ENCODE results near the gene LRP4.

LRP4 gene

GRCh38 chr11:46894506-46894905 is 23.8 kb downstream of the LRP4 start:
- Histone ChIP-seq H3K4me1 (ENCODE audit: control insufficient read depth, insufficient read depth, low read length) (peaks cover 13% of the 10 kb centered on the region), H3K36me3 (ENCODE audit: control insufficient read depth in 2 of 2, insufficient read depth in 2 of 2, low read length in 2 of 2) (peaks cover 7 to 17% of the 10 kb centered on the region in 2 donors)

GRCh38 chr11:46892838-46893237 is 25.5 kb downstream of the LRP4 start:
- Histone ChIP-seq H3K4me3 (ENCODE audit: low read length in 2 of 2) (no peak overlapping the region), H3K4me1 (ENCODE audit: control insufficient read depth, insufficient read depth, low read length) (peaks cover 13% of the 10 kb centered on the region), H3K9ac (ENCODE audit: low read length in 2 of 2) (no peak overlapping the region), H3K9me3 (ENCODE audit: control insufficient read depth in 2 of 2, low read length in 2 of 2) (no peaks in the 10 kb centered on the region), H3K27me3 (ENCODE audit: control insufficient read depth in 1 of 2, insufficient read depth in 2 of 2, low read length in 2 of 2) (no peaks in the 10 kb centered on the region), H3K36me3 (ENCODE audit: control insufficient read depth in 2 of 2, insufficient read depth in 2 of 2, low read length in 2 of 2) (peaks cover 10 to 19% of the 10 kb centered on the region in 2 donors), H3K27ac (ENCODE audit: low read length) (no peak overlapping the region)

More at GRCh38 chr11:46894506-46894905, 23.8 kb downstream of the LRP4 start:
- Histone ChIP-seq H3K4me3 (ENCODE audit: low read length in 2 of 2) (no peak overlapping the region), H3K9ac (ENCODE audit: low read length in 2 of 2) (no peak overlapping the region), H3K27ac (ENCODE audit: low read length) (no peak overlapping the region), H3K27me3 (ENCODE audit: control insufficient read depth in 1 of 2, insufficient read depth in 2 of 2, low read length in 2 of 2) (no peaks in the 10 kb centered on the region), H3K9me3 (ENCODE audit: control insufficient read depth in 2 of 2, low read length in 2 of 2) (no peaks in the 10 kb centered on the region)

GRCh38 chr11:46892109-46892508 is 26.2 kb downstream of the LRP4 start:
- no peaks in the 10 kb centered on the region for H3K27me3 ChIP-seq (ENCODE audit: control insufficient read depth in 1 of 2, insufficient read depth in 2 of 2, low read length in 2 of 2)
- H3K9ac ChIP-seq (ENCODE audit: low read length in 2 of 2) = no peak overlapping the region
- peaks cover 13% of the 10 kb centered on the region for H3K4me1 ChIP-seq (ENCODE audit: control insufficient read depth, insufficient read depth, low read length)
- H3K4me3 ChIP-seq (ENCODE audit: low read length in 2 of 2) = no peak overlapping the region
- no peak overlapping the region for H3K27ac ChIP-seq (ENCODE audit: low read length)
- H3K36me3 ChIP-seq (ENCODE audit: control insufficient read depth in 2 of 2, insufficient read depth in 2 of 2, low read length in 2 of 2) = peaks cover 10 to 19% of the 10 kb centered on the region in 2 donors
- no peaks in the 10 kb centered on the region for H3K9me3 ChIP-seq (ENCODE audit: control insufficient read depth in 2 of 2, low read length in 2 of 2)

GRCh38 chr11:46890665-46891064 is 27.7 kb downstream of the LRP4 start:
- Histone ChIP-seq H3K9ac (ENCODE audit: low read length in 2 of 2) (no peak overlapping the region), H3K4me3 (ENCODE audit: low read length in 2 of 2) (no peak overlapping the region), H3K27me3 (ENCODE audit: control insufficient read depth in 1 of 2, insufficient read depth in 2 of 2, low read length in 2 of 2) (no peaks in the 10 kb centered on the region), H3K36me3 (ENCODE audit: control insufficient read depth in 2 of 2, insufficient read depth in 2 of 2, low read length in 2 of 2) (peaks cover 10 to 29% of the 10 kb centered on the region in 2 donors), H3K4me1 (ENCODE audit: control insufficient read depth, insufficient read depth, low read length) (peaks cover 2% of the 10 kb centered on the region), H3K27ac (ENCODE audit: low read length) (no peak overlapping the region), H3K9me3 (ENCODE audit: control insufficient read depth in 2 of 2, low read length in 2 of 2) (no peaks in the 10 kb centered on the region)

GRCh38 chr11:46889689-46890475 is 28.5 kb downstream of the LRP4 start:
- Histone ChIP-seq H3K9ac (ENCODE audit: low read length in 2 of 2) (no peak overlapping the region), H3K9me3 (ENCODE audit: control insufficient read depth in 2 of 2, low read length in 2 of 2) (no peaks in the 10 kb centered on the region), H3K4me1 (ENCODE audit: control insufficient read depth, insufficient read depth, low read length) (no peaks in the 10 kb centered on the region), H3K27ac (ENCODE audit: low read length) (no peak overlapping the region), H3K27me3 (ENCODE audit: control insufficient read depth in 1 of 2, insufficient read depth in 2 of 2, low read length in 2 of 2) (no peaks in the 10 kb centered on the region), H3K4me3 (ENCODE audit: low read length in 2 of 2) (no peak overlapping the region), H3K36me3 (ENCODE audit: control insufficient read depth in 2 of 2, insufficient read depth in 2 of 2, low read length in 2 of 2) (peaks cover 10 to 29% of the 10 kb centered on the region in 2 donors)

GRCh38 chr11:46889251-46889650 is 29.1 kb downstream of the LRP4 start:
- H3K9me3 ChIP-seq (ENCODE audit: control insufficient read depth in 2 of 2, low read length in 2 of 2) = no peaks in the 10 kb centered on the region
- peaks cover 7 to 24% of the 10 kb centered on the region in 2 donors for H3K36me3 ChIP-seq (ENCODE audit: control insufficient read depth in 2 of 2, insufficient read depth in 2 of 2, low read length in 2 of 2)
- no peaks in the 10 kb centered on the region for H3K4me1 ChIP-seq (ENCODE audit: control insufficient read depth, insufficient read depth, low read length)
- H3K4me3 ChIP-seq (ENCODE audit: low read length in 2 of 2) = no peak overlapping the region
- no peak overlapping the region for H3K9ac ChIP-seq (ENCODE audit: low read length in 2 of 2)
- H3K27ac ChIP-seq (ENCODE audit: low read length) = no peak overlapping the region
- no peaks in the 10 kb centered on the region for H3K27me3 ChIP-seq (ENCODE audit: control insufficient read depth in 1 of 2, insufficient read depth in 2 of 2, low read length in 2 of 2)

- no peak overlapping the region for H3K9ac ChIP-seq (ENCODE audit: low read length in 2 of 2)
- no peaks in the 10 kb centered on the region for H3K4me1 ChIP-seq (ENCODE audit: control insufficient read depth, insufficient read depth, low read length)
- peaks cover 7 to 26% of the 10 kb centered on the region in 2 donors for H3K36me3 ChIP-seq (ENCODE audit: control insufficient read depth in 2 of 2, insufficient read depth in 2 of 2, low read length in 2 of 2)
- H3K27ac ChIP-seq (ENCODE audit: low read length) = no peak overlapping the region
- no peak overlapping the region for H3K4me3 ChIP-seq (ENCODE audit: low read length in 2 of 2)
- no peaks in the 10 kb centered on the region for H3K27me3 ChIP-seq (ENCODE audit: control insufficient read depth in 1 of 2, insufficient read depth in 2 of 2, low read length in 2 of 2)
- no peaks in the 10 kb centered on the region for H3K9me3 ChIP-seq (ENCODE audit: control insufficient read depth in 2 of 2, low read length in 2 of 2)
Observed at GRCh38 chr11:46888636-46889035, 29.7 kb downstream of the LRP4 start.

GRCh38 chr11:46886211-46886610 is 32.1 kb downstream of the LRP4 start:
- Histone ChIP-seq H3K9ac (ENCODE audit: low read length in 2 of 2) (no peak overlapping the region), H3K9me3 (ENCODE audit: control insufficient read depth in 2 of 2, low read length in 2 of 2) (no peaks in the 10 kb centered on the region), H3K27ac (ENCODE audit: low read length) (no peak overlapping the region), H3K4me3 (ENCODE audit: low read length in 2 of 2) (no peak overlapping the region), H3K36me3 (ENCODE audit: control insufficient read depth in 2 of 2, insufficient read depth in 2 of 2, low read length in 2 of 2) (peaks cover 3 to 21% of the 10 kb centered on the region in 2 donors), H3K4me1 (ENCODE audit: control insufficient read depth, insufficient read depth, low read length) (no peaks in the 10 kb centered on the region), H3K27me3 (ENCODE audit: control insufficient read depth in 1 of 2, insufficient read depth in 2 of 2, low read length in 2 of 2) (no peaks in the 10 kb centered on the region)

GRCh38 chr11:46879056-46879585 is 39.2 kb downstream of the LRP4 start:
- Histone ChIP-seq H3K9me3 (ENCODE audit: control insufficient read depth in 2 of 2, low read length in 2 of 2) (no peaks in the 10 kb centered on the region), H3K36me3 (ENCODE audit: control insufficient read depth in 2 of 2, insufficient read depth in 2 of 2, low read length in 2 of 2) (peaks cover 31 to 46% of the 10 kb centered on the region in 2 donors), H3K27me3 (ENCODE audit: control insufficient read depth in 1 of 2, insufficient read depth in 2 of 2, low read length in 2 of 2) (no peaks in the 10 kb centered on the region), H3K4me1 (ENCODE audit: control insufficient read depth, insufficient read depth, low read length) (no peaks in the 10 kb centered on the region), H3K4me3 (ENCODE audit: low read length in 2 of 2) (no peak overlapping the region), H3K27ac (ENCODE audit: low read length) (no peak overlapping the region), H3K9ac (ENCODE audit: low read length in 2 of 2) (no peak overlapping the region)

GRCh38 chr11:46877580-46877979 is 40.8 kb downstream of the LRP4 start:
- no peaks in the 10 kb centered on the region for H3K27me3 ChIP-seq (ENCODE audit: control insufficient read depth in 1 of 2, insufficient read depth in 2 of 2, low read length in 2 of 2)
- peaks cover 42 to 52% of the 10 kb centered on the region in 2 donors for H3K36me3 ChIP-seq (ENCODE audit: control insufficient read depth in 2 of 2, insufficient read depth in 2 of 2, low read length in 2 of 2)
- no peaks in the 10 kb centered on the region for H3K9me3 ChIP-seq (ENCODE audit: control insufficient read depth in 2 of 2, low read length in 2 of 2)
- H3K4me3 ChIP-seq (ENCODE audit: low read length in 2 of 2) = no peak overlapping the region
- no peak overlapping the region for H3K27ac ChIP-seq (ENCODE audit: low read length)
- no peaks in the 10 kb centered on the region for H3K4me1 ChIP-seq (ENCODE audit: control insufficient read depth, insufficient read depth, low read length)
- H3K9ac ChIP-seq (ENCODE audit: low read length in 2 of 2) = no peak overlapping the region

GRCh38 chr11:46876471-46876870 is 41.9 kb downstream of the LRP4 start:
- no peak overlapping the region for H3K4me3 ChIP-seq (ENCODE audit: low read length in 2 of 2)
- no peaks in the 10 kb centered on the region for H3K27me3 ChIP-seq (ENCODE audit: control insufficient read depth in 1 of 2, insufficient read depth in 2 of 2, low read length in 2 of 2)
- H3K27ac ChIP-seq (ENCODE audit: low read length) = no peak overlapping the region
- H3K9ac ChIP-seq (ENCODE audit: low read length in 2 of 2) = no peak overlapping the region
- no peaks in the 10 kb centered on the region for H3K4me1 ChIP-seq (ENCODE audit: control insufficient read depth, insufficient read depth, low read length)
- H3K36me3 ChIP-seq (ENCODE audit: control insufficient read depth in 2 of 2, insufficient read depth in 2 of 2, low read length in 2 of 2) = peaks cover 42 to 53% of the 10 kb centered on the region in 2 donors
- H3K9me3 ChIP-seq (ENCODE audit: control insufficient read depth in 2 of 2, low read length in 2 of 2) = no peaks in the 10 kb centered on the region
